Activated T-helper 1 cell treated with anti-CD3 and anti-CD28 coated beads, Interleukin-12 subunit alpha, Interleukin-12 subunit beta, Interleukin-2, Interleukin-4 antibody, amounts not matched to agents 30 ng/mL and 10 ng/mL and 1 ng/mL, durations not matched to agents 14 hours and 24 hours and 36 hours (primary cell): ENCODE measurements around the gene PLXNC1. TPM values are rescaled to one million over a fixed set of nuclear protein-coding genes. Genes with fewer than 3 reads are reported as not detected.

Experiments
- DNase-seq: peaks from one replicate; pipeline ENCODE4 v3.0.0; 2021; ENCODE audit warnings: low spot score
- H3K27ac Mint-ChIP-seq: one replicate; pipeline ENCODE4 v1.8.0; 2021; ENCODE audit warnings: mild to moderate bottlenecking, mixed read lengths
- H3K27me3 Mint-ChIP-seq: one replicate; pipeline ENCODE4 v1.8.0; 2022; ENCODE audit warnings: mild to moderate bottlenecking, moderate library complexity, mixed read lengths; ENCODE audit not compliant: insufficient read depth
- H3K36me3 Mint-ChIP-seq: one replicate; pipeline ENCODE4 v1.8.0; 2021; ENCODE audit warnings: low read depth, mixed read lengths
- H3K4me1 Mint-ChIP-seq: one replicate; pipeline ENCODE4 v1.8.0; 2021; ENCODE audit warnings: low read depth, mixed read lengths
- H3K4me3 Mint-ChIP-seq: one replicate; pipeline ENCODE4 v1.8.0; 2021; ENCODE audit warnings: mild to moderate bottlenecking, moderate library complexity, mixed read lengths
- H3K9me3 Mint-ChIP-seq: one replicate; pipeline ENCODE4 v1.8.0; 2021; ENCODE audit warnings: mixed read lengths
- intact Hi-C: fragments of 100-400 bp; cut with micrococcal nuclease; formaldehyde crosslinking; loops from one replicate; pipeline ENCODE4 v1.15.1; 2024
- total RNA-seq: library from RNA; stranded (reverse); gene quantifications from 2 replicates; pipeline ENCODE4 v1.2.3, GENCODE V29; 2022

PLXNC1 gene
- total RNA-seq, 1 donor from 2014 or later: 22.7 TPM

DNA sequence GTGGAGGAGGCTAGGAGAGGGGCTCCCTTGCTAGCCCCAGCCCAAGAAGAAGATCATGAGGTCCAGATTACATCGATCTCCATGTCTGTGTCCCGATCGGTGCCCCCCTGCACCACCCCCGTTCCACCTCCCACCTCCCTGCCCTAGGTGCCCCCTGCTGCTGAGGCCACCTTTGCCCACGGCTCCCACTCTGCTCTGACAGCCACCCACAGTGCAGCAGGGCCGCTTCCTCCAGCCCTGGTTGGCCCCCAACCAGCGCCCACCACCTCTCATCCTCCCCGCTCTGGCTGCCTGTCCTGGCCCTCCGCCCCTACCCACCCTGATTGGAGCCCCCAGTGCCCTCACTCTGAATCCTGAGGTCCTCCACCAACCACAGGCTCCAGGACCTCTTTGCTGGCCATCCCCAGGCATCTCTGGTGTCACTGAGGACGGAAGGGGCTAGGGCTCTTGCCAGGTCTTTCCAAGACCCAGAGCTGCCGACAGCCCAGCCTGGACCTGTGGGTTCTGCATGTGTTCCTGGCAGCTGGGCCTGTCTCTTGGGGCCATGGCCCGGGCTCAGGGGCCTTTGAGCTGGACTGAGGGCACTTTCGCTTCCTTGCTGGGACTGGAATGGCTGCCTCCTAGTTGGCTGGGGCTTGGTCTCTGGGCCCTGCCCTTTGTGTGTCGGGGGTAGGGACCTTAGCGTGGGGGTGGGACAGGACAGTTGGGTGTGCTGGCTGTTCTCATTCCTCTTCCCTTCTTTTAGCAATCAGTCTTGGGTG is 7.2 kb upstream of the PLXNC1 start:
- Mint-ChIP-seq H3K4me3 (no peak overlapping the region), H3K27ac (no peak overlapping the region), H3K36me3 (no peaks in the 10 kb centered on the region), H3K4me1 (peaks cover 8% of the 10 kb centered on the region), H3K9me3 (no peaks in the 10 kb centered on the region), H3K27me3 (peaks cover 19% of the 10 kb centered on the region)
- no peak for DNase-seq
- intact Hi-C loops: loop anchor here (5.0 to 10.0 kb wide), 2 partner anchors 504 to 1906 kb away; no protein-coding TSS in a partner anchor

DNA sequence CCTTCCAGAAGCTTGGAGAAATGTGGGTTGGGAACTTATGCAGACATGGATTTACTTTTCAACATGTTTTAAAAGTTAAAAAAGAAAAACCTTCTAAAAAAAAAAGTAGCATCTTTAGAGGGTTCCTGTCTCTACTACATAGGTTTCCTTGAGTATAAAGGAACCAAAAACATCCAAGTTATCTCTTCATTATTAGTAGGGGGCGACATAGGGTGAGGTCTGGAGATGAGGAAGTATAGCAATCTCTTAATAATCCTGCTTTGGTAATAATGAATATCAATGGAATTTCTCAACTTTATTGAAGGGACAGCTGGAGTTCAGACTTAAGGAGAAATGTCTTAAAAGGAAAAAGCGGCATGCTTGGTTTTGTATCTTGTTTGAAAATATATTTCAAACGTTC is 6.5 kb upstream of the PLXNC1 start:
- Mint-ChIP-seq H3K27ac (no peak overlapping the region), H3K27me3 (peaks cover 25% of the 10 kb centered on the region), H3K36me3 (no peaks in the 10 kb centered on the region), H3K4me3 (no peak overlapping the region), H3K9me3 (no peaks in the 10 kb centered on the region), H3K4me1 (peaks cover 12% of the 10 kb centered on the region)
- intact Hi-C loops: loop anchor here (5.0 to 10.0 kb wide), 2 partner anchors 503 to 1905 kb away; no protein-coding TSS in a partner anchor
- no peak for DNase-seq

DNA sequence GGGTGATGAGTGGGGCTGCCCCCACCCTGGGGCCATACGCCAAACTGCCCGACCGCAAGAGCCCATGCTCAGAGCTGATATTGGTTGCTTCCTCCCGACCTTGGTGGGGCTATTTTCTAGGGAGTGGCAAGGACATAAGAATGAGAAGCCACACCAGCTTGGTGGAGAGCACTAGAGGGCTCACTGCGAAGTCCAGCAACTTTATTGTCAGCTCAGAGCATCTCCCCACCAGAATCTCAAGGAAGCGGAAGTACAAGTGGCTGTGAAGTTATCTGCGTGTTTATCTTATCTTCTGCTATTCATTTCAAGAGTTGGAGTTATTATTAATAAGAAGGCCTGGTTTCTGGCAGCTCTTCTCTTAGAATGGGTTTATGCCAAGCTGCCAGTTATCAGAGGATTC is 4.9 kb upstream of the PLXNC1 start:
- no peak overlapping the region for H3K27ac Mint-ChIP-seq
- intact Hi-C loops: loop anchor here (5.0 to 10.0 kb wide), 2 partner anchors 501 to 1904 kb away; no protein-coding TSS in a partner anchor
- H3K9me3 Mint-ChIP-seq: no peaks in the 10 kb centered on the region
- H3K27me3 Mint-ChIP-seq: peaks cover 31% of the 10 kb centered on the region
- H3K4me3 Mint-ChIP-seq: no peak overlapping the region
- DNase-seq: no peak
- H3K4me1 Mint-ChIP-seq: peaks cover 20% of the 10 kb centered on the region
- no peaks in the 10 kb centered on the region for H3K36me3 Mint-ChIP-seq

DNA sequence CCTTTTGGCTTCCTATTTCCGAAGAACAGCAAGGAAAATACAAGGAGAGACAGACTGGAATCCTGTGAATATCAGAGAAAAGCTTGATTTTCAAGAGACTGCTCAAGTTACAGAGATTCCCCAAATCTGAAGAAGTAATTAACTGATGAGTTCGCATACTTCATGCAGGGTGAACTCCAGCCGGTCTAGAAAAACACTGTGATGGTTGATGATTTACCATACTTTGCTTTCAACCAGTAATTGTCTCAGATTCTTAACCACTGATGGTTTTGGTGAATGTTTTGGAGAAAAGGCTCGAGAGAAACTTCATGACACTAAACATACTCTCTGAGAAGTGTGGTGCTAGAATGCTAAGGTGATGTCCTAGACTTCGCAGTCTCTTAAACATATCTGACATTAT is 4.4 kb upstream of the PLXNC1 start:
- Mint-ChIP-seq H3K9me3 (no peaks in the 10 kb centered on the region), H3K27me3 (peaks cover 31% of the 10 kb centered on the region), H3K4me1 (peaks cover 20% of the 10 kb centered on the region), H3K27ac (no peak overlapping the region), H3K36me3 (no peaks in the 10 kb centered on the region), H3K4me3 (no peak overlapping the region)
- intact Hi-C loops: loop anchor here (5.0 to 10.0 kb wide), 2 partner anchors 501 to 1903 kb away; no protein-coding TSS in a partner anchor
- no peak for DNase-seq

DNA sequence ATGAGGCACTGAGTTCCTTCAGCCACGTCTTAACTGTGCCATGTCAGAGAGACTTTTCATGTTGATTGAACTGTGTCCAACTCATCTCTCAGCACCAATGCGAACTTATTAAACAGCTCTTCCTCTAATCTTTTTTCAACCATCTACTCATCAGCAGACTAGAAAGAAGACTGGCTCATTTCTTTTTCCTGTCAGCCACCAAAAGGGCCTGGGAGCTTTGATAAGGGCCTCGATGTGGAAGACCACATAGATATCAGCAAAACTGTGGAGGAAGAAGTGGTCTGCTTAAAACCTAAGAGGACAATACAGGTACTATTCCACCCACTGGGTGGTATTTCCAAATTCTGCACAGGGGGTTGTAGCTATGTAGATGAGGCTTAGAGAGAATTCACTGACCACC is 3.6 kb upstream of the PLXNC1 start:
- intact Hi-C loops: loop anchor here (1.0 to 10.0 kb wide), 4 partner anchors 388 to 1903 kb away; no protein-coding TSS in a partner anchor
- peaks cover 31% of the 10 kb centered on the region for H3K27me3 Mint-ChIP-seq
- H3K9me3 Mint-ChIP-seq: no peaks in the 10 kb centered on the region
- H3K27ac Mint-ChIP-seq: no peak overlapping the region
- no peaks in the 10 kb centered on the region for H3K36me3 Mint-ChIP-seq
- H3K4me1 Mint-ChIP-seq: peaks cover 20% of the 10 kb centered on the region
- H3K4me3 Mint-ChIP-seq: no peak overlapping the region
- DNase-seq: no peak

DNA sequence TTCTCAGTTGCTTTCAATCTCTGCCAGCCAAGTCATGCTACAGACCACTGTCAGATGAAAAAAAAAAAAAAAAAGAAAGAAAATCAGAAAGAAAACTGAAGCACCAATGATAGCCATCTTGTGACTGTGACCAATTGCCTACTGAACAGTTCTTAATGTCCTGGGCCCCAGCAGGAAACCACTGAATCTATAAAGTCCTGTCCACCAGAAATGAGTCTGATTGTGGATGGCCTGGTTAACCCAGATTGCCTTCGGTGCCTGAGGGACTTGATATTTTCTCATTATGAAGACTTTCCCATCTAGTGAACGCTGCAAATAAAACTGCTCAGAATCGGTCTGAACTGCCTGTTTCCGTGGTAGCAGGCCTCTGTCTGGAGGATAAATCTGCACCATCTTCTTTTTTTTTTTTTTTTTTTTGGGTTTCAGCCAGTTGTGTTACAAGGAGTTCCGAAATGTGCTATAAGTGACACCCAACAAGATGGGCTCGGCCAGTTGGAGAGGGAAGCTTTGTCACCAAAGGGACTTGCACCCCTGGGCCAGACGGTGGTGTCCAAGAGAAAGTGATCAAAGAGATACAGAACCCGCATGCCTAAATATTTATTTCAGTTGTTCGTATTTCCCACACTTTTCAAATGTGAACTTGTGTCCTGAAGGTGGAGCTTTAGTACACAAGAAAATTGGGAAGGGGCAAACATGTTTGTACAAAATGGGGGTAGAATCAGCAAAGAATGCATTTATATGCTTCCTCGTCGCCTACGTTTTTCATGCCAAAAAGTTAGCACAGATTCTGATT is 3.0 kb upstream of the PLXNC1 start:
- intact Hi-C loops: loop anchor here (1.0 to 10.0 kb wide), 3 partner anchors 387 to 617 kb away; no protein-coding TSS in a partner anchor
- no peaks in the 10 kb centered on the region for H3K9me3 Mint-ChIP-seq
- no peak for DNase-seq
- peaks cover 30% of the 10 kb centered on the region for H3K27me3 Mint-ChIP-seq
- H3K4me3 Mint-ChIP-seq: no peak overlapping the region
- no peaks in the 10 kb centered on the region for H3K36me3 Mint-ChIP-seq
- H3K27ac Mint-ChIP-seq: no peak overlapping the region
- H3K4me1 Mint-ChIP-seq: peaks cover 20% of the 10 kb centered on the region

DNA sequence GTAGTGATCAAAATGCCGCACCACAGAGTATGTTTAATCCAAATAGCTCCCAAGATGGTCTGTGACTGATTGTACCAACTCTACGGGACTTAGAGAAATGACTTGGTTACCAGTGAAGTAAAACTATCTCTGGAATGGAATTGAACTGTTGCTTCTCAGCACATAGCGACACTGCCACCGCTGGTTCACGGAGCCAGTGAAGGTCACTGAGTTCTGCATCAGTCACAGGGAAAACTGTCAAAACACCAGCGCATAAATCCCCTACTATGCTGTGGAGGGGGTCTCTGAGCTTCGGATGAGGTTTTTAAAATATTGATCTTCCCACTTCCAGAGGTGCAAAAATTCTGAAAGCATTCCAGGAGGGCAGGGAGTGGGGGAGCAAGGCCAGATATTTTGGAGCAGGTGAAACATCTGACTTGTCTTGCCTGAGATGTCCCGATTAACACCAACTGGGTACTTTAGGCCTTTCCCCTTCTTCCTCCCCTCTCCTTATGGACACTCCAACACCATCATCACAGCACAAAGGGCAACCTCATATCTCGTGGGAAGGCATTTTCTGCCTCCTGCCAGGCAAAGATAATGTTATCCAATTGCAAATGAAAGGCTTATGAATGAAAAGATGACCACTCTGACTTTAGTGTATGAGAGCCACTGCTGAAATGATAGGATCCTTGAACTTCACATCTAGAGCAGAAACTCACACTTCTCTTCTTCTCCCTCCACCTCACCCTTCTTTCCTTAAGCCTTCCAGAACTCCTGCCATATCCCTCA is 2.0 kb upstream of the PLXNC1 start:
- Mint-ChIP-seq H3K27me3 (peaks cover 29% of the 10 kb centered on the region), H3K4me3 (peak overlapping the region; percentile 10), H3K4me1 (peaks cover 27% of the 10 kb centered on the region), H3K36me3 (no peaks in the 10 kb centered on the region), H3K9me3 (no peaks in the 10 kb centered on the region), H3K27ac (peak overlapping the region; percentile 19)
- DNase-seq: no peak
- intact Hi-C loops: loop anchor here (5.0 to 10.0 kb wide), 2 partner anchors 498 to 616 kb away; no protein-coding TSS in a partner anchor

DNA sequence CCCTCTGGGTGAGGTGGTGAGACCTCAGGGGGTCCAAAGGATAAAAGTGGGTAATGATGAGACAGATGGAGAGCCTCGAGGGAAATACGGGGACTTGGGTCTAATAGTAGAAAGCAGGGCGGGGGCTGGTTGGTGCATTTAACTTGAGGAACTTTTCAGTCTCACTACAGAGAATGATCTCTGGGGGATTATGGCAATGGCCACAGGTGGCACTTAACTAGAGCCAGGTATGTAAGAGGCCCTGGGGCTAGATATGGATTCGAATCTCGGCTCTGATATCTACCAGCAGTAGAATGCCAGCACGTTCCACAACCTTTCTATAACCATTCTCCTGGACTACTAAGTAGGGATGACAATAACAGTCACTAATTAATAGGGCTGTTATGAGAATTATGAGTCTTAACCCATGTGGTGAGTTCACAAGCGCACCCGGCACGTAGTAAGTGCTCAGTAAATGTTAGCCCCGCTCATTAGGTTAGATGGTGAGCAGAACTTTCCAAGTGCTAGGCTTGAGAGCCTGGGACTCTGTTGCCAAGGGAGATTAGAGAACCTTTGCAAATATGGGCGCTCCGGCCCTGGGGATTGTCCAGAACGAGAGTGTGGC is 888 bp upstream of the PLXNC1 start:
- Mint-ChIP-seq H3K4me1 (peaks cover 33% of the 10 kb centered on the region), H3K9me3 (no peaks in the 10 kb centered on the region), H3K4me3 (peak overlapping the region; percentile 79), H3K27ac (peak overlapping the region; percentile 29), H3K27me3 (peaks cover 30% of the 10 kb centered on the region), H3K36me3 (peaks cover under 1% of the 10 kb centered on the region)
- no peak for DNase-seq
- intact Hi-C loops: loop anchor here (5.0 to 10.0 kb wide), 2 partner anchors 497 to 615 kb away; no protein-coding TSS in a partner anchor

DNA sequence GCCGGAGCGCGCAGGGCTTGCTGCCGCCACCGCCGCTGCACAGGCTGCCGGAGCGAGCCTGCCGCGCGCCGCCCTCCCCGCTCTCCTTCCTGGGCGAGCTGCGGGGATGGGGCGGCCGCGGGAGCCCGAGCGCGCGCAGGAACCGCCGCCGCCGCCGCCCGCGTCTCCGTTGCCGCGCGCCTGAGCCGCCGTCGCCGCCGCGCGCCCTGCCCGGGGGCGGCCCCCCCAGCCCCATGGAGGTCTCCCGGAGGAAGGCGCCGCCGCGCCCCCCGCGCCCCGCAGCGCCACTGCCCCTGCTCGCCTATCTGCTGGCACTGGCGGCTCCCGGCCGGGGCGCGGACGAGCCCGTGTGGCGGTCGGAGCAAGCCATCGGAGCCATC is 352 bp downstream of the PLXNC1 start:
- no peaks in the 10 kb centered on the region for H3K9me3 Mint-ChIP-seq
- DNase-seq: no peak
- H3K4me3 Mint-ChIP-seq: peak overlapping the region; percentile 75
- H3K36me3 Mint-ChIP-seq: peaks cover 13% of the 10 kb centered on the region
- peaks cover 40% of the 10 kb centered on the region for H3K4me1 Mint-ChIP-seq
- intact Hi-C loops: loop anchor here (1.0 to 10.0 kb wide), 13 partner anchors 21 to 614 kb away; no protein-coding TSS in a partner anchor
- H3K27me3 Mint-ChIP-seq: peaks cover 24% of the 10 kb centered on the region
- H3K27ac Mint-ChIP-seq: peak overlapping the region; percentile 55

DNA sequence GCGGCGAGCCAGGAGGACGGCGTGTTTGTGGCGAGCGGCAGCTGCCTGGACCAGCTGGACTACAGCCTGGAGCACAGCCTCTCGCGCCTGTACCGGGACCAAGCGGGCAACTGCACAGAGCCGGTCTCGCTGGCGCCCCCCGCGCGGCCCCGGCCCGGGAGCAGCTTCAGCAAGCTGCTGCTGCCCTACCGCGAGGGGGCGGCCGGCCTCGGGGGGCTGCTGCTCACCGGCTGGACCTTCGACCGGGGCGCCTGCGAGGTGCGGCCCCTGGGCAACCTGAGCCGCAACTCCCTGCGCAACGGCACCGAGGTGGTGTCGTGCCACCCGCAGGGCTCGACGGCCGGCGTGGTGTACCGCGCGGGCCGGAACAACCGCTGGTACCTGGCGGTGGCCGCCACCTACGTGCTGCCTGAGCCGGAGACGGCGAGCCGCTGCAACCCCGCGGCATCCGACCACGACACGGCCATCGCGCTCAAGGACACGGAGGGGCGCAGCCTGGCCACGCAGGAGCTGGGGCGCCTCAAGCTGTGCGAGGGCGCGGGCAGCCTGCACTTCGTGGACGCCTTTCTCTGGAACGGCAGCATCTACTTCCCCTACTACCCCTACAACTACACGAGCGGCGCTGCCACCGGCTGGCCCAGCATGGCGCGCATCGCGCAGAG is 873 bp downstream of the PLXNC1 start:
- Mint-ChIP-seq H3K4me1 (peaks cover 44% of the 10 kb centered on the region), H3K36me3 (peaks cover 15% of the 10 kb centered on the region), H3K27me3 (peaks cover 24% of the 10 kb centered on the region), H3K4me3 (peak overlapping the region; percentile 92), H3K9me3 (no peaks in the 10 kb centered on the region), H3K27ac (peak overlapping the region; percentile 55)
- DNase-seq: peak; percentile 32
- intact Hi-C loops: loop anchor here (2.0 to 10.0 kb wide), 4 partner anchors 26 to 613 kb away; no protein-coding TSS in a partner anchor

DNA sequence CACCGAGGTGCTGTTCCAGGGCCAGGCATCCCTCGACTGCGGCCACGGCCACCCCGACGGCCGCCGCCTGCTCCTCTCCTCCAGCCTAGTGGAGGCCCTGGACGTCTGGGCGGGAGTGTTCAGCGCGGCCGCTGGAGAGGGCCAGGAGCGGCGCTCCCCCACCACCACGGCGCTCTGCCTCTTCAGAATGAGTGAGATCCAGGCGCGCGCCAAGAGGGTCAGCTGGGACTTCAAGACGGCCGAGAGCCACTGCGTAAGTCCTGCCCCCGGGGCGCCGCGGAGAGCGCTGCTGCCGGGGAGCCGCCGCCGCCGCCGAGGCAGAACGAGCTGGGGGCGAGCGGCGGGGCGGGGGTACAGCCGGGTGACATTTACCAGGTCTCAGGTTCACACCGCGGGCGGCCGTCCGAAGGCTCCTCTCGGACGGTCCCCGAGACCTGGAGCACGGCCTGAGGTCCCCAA is 1.4 kb downstream of the PLXNC1 start:
- intact Hi-C loops: loop anchor here (2.0 to 10.0 kb wide), 4 partner anchors 25 to 612 kb away; no protein-coding TSS in a partner anchor
- H3K4me3 Mint-ChIP-seq: peak overlapping the region; percentile 92

More for the DNA sequence above, 1.4 kb downstream of the PLXNC1 start:
- Mint-ChIP-seq H3K36me3 (peaks cover 15% of the 10 kb centered on the region), H3K9me3 (no peaks in the 10 kb centered on the region), H3K27me3 (peaks cover 24% of the 10 kb centered on the region), H3K4me1 (peaks cover 44% of the 10 kb centered on the region), H3K27ac (peak overlapping the region; percentile 18)
- DNase-seq: no peak
